DMS114 treated with DMSO at 0.1 percent for 48 hours (cell line): ENCODE measurements around the gene PPP1R1A.

Source experiments
- DNase-seq: peaks from one replicate; lab custom pipeline; 2025; ENCODE audit not compliant: unreplicated experiment; lab: John Stamatoyannopoulos, UW

The PPP1R1A gene

DNA sequence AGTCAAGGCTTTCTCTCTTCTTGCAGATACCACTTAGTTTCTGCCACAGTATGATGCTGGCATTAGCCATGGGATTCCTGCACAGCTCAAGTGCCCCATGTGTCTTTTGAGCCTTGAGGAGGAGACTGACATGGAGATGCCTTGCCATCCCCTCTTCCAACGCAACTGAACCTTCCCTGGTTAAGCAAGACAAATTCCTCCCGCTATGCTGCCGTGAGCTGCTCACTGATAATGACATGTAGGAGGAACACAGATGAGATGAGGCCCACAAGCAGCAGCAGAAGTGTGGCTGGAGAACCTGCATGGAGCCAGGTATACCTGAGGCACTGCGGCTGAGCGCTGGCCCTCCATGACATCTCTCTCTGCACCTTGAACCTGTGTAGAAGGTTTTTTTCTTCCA lies 15.4 kb upstream of the PPP1R1A start:
- DNase-seq: no peak

DNA sequence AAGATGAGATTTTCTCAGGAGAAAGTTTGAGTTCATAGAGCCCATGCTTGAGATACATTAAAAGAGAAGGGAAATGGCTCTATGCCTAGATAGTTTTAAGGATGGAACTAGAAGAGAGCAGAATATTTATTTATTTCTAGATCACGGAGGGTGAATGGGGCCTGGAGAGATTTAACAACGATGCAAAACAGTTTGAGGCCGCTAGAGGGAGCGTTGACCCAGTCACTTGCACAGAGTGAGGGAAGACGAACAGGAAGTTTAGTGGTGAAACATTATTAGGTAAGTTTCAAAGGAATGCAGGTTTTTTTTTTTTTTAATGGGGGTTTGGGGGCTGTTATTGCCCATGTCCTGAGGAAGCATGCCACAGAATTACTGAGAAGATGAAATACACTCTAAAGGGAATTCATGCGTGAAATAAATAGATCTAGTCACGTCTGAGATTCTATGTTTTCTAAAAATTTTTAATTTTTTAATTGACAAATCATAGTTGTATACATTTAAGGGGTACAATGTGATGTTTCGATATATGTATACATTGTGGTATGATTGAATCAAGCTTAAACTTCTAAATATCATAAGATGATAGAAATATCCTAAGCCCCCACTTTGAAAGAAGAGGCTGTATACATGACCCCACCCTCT lies 14.8 kb upstream of the PPP1R1A start:
- peak; percentile 81 for DNase-seq

DNA sequence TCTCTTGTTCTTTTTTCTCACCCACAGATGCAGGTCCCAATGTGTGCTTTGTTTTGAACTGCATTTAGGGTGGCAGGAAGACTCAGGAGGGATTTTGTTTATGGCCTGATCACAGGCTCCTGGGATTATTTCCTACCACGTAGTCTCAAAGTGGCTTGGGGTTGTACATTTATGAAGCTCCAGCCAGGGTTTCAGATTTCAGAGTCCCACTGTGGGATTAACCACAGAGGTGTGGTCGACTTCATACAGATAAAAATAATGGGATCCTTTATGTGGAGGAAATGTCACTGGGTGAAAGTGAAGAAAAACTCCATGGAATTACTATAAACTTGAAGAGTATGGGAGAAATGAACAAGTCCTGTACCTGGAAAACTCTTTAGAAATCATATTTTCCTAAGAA lies 14.2 kb upstream of the PPP1R1A start:
- DNase-seq: no peak

DNA sequence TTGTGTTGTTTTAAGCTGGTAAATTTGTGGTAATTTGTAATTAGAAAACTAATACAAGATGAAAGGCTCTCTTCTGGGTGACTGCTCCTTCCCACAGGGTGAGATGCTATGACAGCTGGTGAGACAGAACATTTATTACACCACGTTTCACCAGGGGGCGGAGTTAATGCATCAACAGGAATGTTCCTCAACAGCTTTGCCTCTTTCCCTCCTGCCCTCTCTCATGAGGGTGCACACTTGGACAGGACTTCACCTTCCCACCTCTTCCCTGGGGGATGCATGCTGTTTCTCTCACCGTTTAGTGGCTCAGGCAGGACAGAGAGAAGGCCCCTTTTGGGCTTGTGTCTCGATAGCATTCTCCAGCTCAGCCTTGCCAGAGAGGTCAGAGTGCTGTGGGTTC lies 13.4 kb upstream of the PPP1R1A start:
- no peak for DNase-seq

DNA sequence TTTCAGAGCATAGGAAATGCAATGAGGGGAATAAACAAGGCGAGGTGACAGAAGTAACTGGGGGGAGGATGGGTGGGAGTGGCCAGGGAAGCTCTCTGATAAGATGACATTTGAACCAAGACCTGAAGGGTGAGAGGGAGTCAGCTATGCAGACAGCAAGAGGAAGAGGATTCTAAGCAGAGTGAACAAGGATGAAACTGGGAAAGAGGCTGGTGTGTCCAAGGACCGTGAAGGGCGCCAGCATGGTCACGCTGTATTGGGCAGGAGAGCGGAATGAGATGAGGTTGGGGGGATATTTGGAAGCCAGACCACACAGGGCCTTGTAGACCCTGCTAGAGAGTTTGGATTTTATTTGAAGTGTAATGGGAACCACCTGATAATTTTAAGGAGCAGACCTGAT lies 10.5 kb upstream of the PPP1R1A start:
- no peak for DNase-seq

DNA sequence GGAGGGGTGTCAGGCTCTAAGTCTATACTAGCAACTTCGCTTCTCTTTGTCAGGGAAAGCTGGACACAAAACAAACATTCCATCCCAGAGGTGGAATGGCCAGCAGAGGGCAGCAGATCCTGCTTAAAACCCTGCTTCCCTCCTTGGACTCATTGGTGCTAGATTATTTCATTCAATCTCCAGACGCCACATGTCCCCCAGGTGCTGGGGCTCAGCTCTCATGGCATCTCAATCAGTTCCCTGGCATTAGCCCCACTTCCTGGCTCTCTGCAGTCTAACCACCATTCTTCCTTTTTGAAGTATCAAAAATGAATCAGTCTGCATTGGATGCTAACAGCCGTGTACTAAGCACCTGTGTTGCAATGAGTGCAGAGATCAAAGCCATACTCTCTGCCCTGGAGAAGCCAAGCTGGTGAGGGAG lies 8.1 kb upstream of the PPP1R1A start:
- DNase-seq: peak; percentile 58

DNA sequence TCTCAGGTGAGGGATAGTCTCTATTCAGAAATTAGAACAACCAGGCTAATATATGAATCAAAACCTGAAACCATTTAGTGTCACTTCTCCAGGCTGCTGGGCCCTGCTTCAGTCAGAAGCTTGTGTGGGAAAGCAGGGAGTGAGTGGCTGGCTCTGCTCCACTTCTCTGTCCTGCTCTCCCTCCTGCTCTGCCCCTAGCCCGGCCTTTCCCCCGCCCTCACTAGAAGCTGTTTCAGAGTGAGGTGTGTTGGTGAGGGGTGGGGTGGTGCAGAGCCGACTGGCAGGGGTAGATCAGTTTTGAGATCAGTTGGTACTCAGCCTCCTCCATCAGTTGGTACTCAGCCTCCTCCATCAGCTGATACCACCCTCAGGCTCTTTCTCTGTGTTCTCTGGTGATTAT lies 7.0 kb upstream of the PPP1R1A start:
- DNase-seq: no peak

DNA sequence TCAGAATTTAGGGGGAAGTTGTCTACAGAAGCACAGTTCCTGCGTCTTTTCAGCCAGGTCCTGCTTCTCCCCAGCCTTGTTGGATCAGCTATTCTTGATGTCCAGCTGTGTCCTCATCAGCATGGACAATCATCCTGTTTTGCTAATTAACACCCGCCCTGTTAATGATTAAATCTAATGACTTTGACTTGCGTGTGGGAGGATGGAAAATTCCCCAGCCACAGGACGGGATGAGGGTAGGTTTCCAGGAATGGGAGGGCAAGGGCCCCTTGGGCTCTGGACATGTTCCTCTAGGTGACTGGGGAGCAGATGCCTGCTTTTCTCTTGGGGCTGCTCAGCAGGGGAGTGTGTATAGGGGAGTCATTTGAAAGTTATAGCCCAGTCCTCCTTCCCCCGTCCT lies 5.3 kb upstream of the PPP1R1A start:
- DNase-seq: no peak

DNA sequence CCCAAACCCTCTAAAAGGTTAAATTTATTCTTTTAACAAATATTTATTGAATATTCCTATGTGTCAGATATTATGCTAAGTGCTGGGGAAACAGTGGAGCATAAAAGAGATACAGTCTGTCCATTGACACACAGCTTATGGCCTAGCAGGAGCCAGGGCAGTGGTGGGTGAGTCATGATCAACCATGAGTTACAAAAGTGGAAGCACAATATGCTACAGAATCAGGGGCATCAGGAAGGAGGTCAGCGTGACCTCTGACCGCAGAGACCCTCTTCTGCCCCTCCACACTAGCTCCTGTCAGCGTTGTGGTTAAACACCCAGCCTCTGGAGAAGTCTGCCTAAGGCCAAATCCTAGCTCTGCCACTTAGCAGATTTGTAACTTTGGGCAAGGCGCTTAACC lies 4.7 kb upstream of the PPP1R1A start:
- no peak for DNase-seq

DNA sequence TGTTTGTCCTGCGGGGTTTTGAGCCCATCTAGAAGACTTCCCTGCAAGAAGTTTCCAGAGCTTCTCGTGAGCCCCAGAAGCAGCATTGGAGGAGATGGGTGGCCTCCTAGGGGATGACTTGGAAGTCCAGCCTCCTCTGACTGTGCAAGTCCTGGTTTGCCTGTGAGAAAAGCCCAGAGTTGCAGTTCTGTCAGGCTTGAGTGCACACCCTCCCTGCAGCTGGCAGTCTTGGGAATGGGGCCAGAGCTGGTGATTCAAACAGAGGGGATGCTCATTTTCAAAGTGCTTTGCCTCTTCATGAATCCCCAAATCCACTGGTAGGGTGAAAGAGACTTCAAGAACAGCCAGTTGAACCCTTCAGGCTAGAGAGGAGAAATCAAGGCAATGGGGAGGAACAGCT lies 3.9 kb upstream of the PPP1R1A start:
- no peak for DNase-seq

DNA sequence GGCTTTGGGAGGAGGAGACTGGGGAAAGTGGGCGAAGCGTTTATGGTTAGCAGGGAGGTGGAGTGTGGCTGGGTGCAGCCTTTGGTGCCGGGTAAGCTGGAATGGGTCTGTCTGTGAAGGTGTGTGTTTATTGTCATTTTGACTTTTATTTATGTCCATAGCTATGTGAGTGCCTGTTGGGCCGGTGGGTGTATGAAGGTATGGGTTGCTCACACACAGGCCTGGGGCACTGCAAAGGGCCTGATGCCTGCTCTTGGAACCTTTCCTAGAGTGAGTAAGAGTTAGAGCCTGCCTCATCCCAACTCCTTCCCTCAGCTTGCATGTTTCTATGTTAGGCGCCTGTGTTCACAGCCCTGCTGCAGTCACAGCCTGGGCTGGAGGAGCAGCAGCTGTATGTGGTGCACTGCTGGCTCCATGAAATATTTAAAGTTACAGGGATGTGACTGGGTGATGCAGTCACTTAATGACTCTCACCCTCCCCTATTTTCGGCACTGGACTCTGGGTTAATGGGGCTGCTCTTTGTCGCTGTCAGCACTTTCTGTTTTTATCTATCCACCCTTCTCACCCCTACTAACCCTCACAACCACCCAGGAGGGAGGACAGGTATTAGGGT lies 2.6 kb upstream of the PPP1R1A start:
- DNase-seq: no peak

DNA sequence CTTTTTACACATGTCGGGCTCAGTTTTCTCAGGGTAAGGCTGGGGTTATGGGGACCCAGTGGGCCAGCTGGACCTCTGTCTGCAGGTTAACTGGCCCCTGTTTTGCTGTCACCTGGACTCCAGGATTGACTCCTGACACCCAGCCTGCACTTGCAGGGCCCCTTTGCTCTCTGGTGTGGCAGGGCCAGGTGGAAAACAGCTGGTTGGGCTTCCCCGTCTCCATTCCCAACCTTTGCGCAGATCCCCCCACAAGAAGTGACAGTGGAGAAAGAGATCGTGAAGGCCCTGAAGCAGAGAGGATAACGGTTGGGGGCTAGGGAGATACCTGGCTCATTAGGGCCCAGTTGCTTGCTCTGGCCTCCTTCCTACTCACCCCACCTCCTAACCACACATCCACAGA lies 1.5 kb upstream of the PPP1R1A start:
- DNase-seq: no peak

DNA sequence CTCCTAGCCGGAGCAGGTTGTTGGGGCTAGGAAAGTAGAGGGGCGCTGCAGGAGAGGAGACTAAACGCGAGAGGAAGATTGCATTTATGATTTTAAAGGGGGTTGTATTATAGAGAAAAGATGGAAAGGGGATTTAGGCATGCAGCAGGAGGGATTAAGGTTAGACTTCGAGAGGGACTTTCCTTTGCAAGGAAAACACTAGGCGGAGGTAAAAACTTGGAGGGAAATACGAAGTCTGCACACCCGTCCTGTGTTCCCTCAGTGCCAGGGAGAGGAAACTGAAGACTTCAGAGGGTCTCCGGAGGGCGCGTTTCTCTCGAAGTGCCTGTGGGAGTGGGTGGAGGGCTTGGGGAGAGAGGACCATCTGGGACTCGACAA lies 420 bp upstream of the PPP1R1A start:
- no peak for DNase-seq

DNA sequence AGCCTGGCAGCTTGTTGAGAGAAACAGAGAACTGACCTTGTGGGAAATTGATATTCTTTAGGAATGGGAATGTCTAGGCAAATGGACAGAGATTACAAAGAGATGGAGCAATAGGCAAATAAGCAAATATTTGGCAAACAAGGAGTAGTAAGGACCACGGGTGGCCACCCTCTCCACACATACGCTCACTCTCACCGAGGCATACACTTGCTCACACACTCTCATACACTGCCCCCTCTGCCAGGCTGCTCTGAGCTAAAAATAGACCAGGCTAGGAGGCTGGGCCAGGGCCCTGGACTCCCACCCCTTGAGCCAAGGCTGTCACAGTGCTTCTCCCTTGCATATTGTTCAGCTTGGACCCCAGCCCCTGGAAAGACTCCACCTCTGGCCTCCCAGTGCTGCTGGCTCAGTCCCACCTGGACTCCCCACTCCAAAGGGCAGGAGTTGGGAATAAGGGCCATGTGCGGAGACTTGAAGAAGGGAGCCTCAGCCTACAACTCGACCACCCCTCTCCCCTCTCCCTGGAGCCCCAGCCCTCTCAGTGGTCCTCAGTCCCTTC lies 1.1 kb downstream of the PPP1R1A start:
- no peak for DNase-seq

DNA sequence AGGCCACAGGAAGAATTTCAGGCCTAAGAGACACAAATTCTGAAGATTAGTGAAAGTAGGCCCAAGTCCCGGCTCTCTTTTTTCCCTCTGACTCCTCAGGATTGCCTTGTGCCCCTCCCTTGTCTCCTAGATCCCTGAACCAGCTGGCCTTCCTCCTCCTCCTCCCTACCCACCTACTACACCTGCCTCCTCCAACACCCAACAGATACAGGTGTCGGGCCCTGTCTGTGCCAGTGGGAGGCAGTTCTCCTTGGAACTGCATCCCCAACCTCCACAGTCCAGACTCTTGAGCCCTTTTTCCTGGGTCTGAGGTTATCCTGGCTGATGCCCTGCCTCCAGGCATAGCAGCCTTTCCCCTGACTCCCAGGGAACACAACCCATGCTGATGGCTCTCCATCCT lies 1.8 kb downstream of the PPP1R1A start:
- no peak for DNase-seq

DNA sequence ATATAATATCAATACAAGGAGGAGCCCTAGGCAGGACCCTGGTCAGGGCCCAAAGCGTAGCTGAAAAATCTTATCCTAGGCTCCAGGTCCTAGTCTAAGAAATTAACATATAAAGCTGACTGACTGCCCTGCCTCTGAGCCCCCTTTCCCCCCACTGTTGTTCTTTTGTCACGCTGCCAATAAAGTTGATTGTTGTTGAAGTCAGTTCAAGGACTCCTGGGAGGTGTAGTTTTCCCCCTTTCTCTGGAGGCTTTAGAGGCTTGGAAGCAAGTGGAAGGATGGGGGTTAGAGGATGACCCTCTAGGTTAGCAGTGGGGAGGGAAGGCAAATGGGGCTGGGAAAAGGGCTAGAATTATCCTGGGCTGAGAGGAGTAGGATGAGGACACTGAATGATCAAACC lies 3.2 kb downstream of the PPP1R1A start:
- no peak for DNase-seq

DNA sequence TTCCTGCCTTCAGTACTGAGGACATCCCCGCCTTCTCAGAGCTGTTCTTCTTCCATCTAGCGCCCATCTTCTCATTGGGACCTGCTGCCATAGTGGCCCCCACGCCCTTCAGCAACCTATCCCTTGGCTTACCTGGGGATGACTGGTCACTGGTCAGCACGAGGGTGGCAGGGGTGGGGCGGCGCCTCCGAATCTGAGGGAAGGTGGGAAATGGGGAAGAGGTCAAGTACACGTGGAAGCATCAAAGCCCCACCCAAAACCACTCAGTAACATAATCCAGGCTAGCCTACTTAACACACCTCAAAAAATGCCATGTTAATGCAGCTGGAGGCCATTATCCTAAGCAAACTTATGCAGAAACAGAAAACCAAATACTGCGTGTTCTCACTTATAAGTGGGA lies 4.3 kb downstream of the PPP1R1A start:
- DNase-seq: no peak

DNA sequence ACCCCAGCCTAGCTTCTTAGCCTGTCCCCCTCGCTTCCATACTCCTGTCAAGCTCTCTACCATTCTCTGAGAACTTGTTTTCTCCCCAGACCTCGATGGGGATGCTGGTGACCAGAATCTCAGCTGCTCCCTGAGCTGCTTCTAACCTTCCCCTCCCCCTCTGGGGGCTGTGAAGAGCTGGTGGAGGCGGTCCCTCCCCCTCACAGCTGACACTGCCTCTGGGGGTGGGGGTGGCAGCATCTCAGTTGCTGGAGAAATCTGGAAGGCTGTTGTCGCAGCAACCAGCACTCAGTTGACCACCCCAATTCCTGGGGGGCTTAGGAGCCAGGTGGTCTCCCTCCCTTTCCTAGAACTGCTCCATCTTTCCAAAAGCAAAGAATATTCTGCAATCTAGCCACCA lies 4.7 kb downstream of the PPP1R1A start:
- DNase-seq: no peak

DNA sequence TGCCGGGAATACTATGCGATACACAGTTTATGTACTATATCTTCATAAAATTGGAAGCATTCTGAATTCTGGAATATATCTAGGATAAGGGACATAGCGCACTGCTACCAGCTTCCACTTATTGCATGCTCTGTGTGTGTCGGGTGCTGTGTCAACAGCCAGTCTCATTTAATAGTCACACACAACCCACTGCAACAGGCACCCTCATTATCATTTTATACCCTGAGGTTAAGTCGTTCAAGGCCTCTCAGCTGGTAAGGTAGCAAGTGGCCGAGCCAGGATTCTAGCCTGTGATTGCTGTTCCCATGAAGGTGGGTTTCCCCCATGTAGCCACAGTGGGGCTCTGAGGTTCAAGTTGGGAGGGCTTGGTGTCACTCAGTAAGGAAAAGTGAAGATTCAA lies 7.0 kb downstream of the PPP1R1A start:
- DNase-seq: no peak

DNA sequence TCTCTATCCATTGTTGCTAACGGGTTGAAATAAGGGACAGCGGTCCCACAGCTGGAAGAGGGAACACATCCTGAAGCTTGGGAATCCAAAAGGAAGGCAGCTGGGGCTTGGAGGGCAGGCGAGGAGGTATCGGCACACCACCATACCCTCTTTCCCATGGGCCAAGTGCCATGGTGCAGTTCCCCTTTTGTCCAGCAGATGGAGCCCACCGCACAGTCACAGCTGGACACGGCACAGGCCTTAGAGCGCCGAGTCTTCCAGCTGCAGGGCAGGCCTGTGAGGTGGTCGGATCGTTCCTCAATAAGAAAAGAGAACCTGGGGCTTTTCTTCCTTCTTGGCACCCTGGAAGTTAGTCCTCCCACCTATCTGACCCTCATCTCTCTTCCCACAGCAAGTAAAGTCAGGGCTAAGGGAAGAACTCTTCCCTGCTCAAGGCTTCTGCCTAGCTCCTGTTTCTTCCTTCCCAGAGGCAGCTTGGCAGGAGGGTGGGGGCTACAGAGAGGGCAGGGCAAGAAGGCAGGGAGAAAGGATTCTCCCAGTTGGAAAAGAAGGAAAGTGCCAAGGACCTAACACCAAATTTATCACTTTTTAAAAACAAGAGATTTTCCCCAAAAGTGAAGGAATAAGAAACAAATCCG lies 8.6 kb downstream of the PPP1R1A start:
- peak; percentile 66 for DNase-seq

DNA sequence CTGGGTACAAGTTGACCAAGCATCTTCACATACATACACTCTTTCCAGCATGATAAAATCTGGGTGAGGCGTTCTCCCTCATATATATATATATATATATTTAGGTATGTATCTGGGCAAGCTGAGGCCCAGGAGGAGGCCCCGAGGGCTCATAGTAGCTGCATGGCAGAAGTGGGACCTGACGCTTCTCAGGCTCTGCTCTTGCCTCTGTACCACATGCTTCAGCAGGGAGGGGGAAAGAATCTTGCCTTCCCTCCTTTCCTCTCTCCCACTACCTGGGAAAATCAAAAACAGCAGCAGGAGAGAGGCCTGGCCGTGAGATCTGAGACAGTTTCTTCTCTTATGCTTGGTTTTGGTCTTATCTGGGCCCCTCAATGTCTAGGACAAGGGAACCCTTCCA lies 9.2 kb downstream of the PPP1R1A start:
- DNase-seq: no peak

DNA sequence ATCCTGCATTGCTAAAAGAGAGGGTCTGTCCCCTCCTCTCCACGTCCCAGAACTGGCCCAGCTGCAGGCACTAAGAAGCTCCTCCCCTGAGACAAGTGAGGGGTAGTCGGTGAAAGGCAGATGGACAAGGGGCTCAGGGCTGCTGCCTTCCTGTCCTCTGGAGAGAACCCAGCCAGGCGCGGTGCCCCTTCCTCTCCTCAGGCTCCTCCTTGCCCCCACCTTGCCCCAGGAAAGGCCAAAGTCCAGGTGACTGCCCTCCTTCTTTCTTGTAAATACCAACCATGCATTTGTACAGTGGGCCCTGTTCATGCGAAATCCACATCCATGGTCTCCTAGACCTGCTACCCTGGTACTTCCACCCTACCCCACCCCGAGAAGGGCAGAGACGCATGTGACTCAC lies 9.7 kb downstream of the PPP1R1A start:
- no peak for DNase-seq

DNA sequence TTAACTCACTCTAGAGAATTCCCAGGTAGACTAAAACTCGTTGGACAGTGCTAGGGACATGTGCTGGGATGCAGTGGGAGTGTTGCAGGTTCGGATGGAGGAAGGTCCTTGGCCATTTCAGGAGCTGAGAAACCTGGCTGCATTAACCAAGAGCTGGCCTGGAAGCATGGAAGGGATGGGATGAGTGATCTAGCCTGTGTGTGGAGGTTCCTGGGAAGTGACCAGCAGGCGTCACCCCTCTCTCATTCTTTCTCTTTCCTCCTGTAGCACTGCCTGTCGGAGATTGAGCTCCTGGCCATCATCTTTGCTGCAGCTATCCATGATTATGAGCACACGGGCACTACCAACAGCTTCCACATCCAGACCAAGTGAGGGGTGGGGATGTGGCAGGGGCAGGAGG lies 15.6 kb downstream of the PPP1R1A start:
- no peak for DNase-seq
